ENCODE results near the gene IFITM5.
A peak's percentile ranks its signal among the peaks of the same experiment; 100 is the strongest.

The IFITM5 gene

GRCh38 chr11:299081-299891 is at the start of gene IFITM5:
Gene IFITM5 (minus strand): TSS chr11:299526. CDS start chr11:299490, 36 bp downstream.
- H3K9ac ChIP-seq = peak within 1 kb of the TSS; percentile 70
- H3K4me2 ChIP-seq = peak within 1 kb of the TSS; percentile 92
- no peaks in the 10 kb centered on the region for H3K27me3 ChIP-seq
- H3K4me3 ChIP-seq = peak within 1 kb of the TSS; percentile 29; the same call in 1 of the 2 replicates
- H3K27ac ChIP-seq = peak within 1 kb of the TSS; percentile 79
- H4K20me1 ChIP-seq = no peaks in the 10 kb centered on the region
- no peak for TF ChIP-seq Cebpa-rat (IDR thresholded peaks at IDR 0.05)
- H3K4me1 ChIP-seq = peaks cover 59% of the 10 kb centered on the region
- H3K36me3 ChIP-seq = peaks cover 19% of the 10 kb centered on the region
- H3K9me3 ChIP-seq = no peaks in the 10 kb centered on the region

GRCh38 chr11:346529-346928 is 47.2 kb upstream of the IFITM5 start:
- Histone ChIP-seq H3K4me1 (peaks cover 50% of the 10 kb centered on the region), H3K36me3 (no peaks in the 10 kb centered on the region), H3K4me3 (no peak overlapping the region), H3K9ac (no peak overlapping the region), H3K9me3 (peaks cover 4% of the 10 kb centered on the region), H4K20me1 (no peaks in the 10 kb centered on the region), H3K4me2 (no peak overlapping the region), H3K27ac (no peak overlapping the region), H3K27me3 (no peaks in the 10 kb centered on the region)
- TF ChIP-seq Cebpa-rat (IDR thresholded peaks at IDR 0.05) = no peak

- peaks cover 41% of the 10 kb centered on the region for H3K4me1 ChIP-seq
- H3K36me3 ChIP-seq = no peaks in the 10 kb centered on the region
- H3K27ac ChIP-seq = no peak overlapping the region
- no peaks in the 10 kb centered on the region for H3K27me3 ChIP-seq
- H3K4me2 ChIP-seq = no peak overlapping the region
- no peaks in the 10 kb centered on the region for H4K20me1 ChIP-seq
- TF ChIP-seq Cebpa-rat (IDR thresholded peaks at IDR 0.05) = no peak
- no peak overlapping the region for H3K4me3 ChIP-seq
- no peak overlapping the region for H3K9ac ChIP-seq
- H3K9me3 ChIP-seq = peaks cover 13% of the 10 kb centered on the region
These were observed 45.7 kb upstream of the IFITM5 start for GRCh38 chr11:344836-345578.

GRCh38 chr11:342328-342727 is 43.0 kb upstream of the IFITM5 start:
- no peaks in the 10 kb centered on the region for H3K36me3 ChIP-seq
- no peak overlapping the region for H3K4me3 ChIP-seq
- H3K4me2 ChIP-seq = peak overlapping the region; percentile 58
- H3K4me1 ChIP-seq = peaks cover 24% of the 10 kb centered on the region
- H3K27me3 ChIP-seq = no peaks in the 10 kb centered on the region
- H4K20me1 ChIP-seq = no peaks in the 10 kb centered on the region
- peaks cover 13% of the 10 kb centered on the region for H3K9me3 ChIP-seq
- H3K9ac ChIP-seq = no peak overlapping the region
- no peak for TF ChIP-seq Cebpa-rat (IDR thresholded peaks at IDR 0.05)
- peak overlapping the region; percentile 72; the same call in 1 of the 2 replicates for H3K27ac ChIP-seq

GRCh38 chr11:340539-341512 is 41.5 kb upstream of the IFITM5 start:
- TF ChIP-seq Cebpa-rat (IDR thresholded peaks at IDR 0.05) = no peak
- Histone ChIP-seq H3K27me3 (no peaks in the 10 kb centered on the region), H3K36me3 (no peaks in the 10 kb centered on the region), H3K4me2 (peak overlapping the region; percentile 58), H3K4me3 (peak overlapping the region; percentile 17; the same call in 1 of the 2 replicates), H3K27ac (peak overlapping the region; percentile 72; the same call in 1 of the 2 replicates), H3K9ac (no peak overlapping the region), H3K9me3 (peaks cover 13% of the 10 kb centered on the region), H4K20me1 (no peaks in the 10 kb centered on the region), H3K4me1 (peaks cover 38% of the 10 kb centered on the region)

- no peaks in the 10 kb centered on the region for H3K36me3 ChIP-seq
- H4K20me1 ChIP-seq = no peaks in the 10 kb centered on the region
- no peak overlapping the region for H3K4me3 ChIP-seq
- peaks cover 13% of the 10 kb centered on the region for H3K9me3 ChIP-seq
- H3K4me2 ChIP-seq = no peak overlapping the region
- H3K27me3 ChIP-seq = no peaks in the 10 kb centered on the region
- H3K27ac ChIP-seq = no peak overlapping the region
- no peak for TF ChIP-seq Cebpa-rat (IDR thresholded peaks at IDR 0.05)
- H3K4me1 ChIP-seq = peaks cover 45% of the 10 kb centered on the region
- no peak overlapping the region for H3K9ac ChIP-seq
These were observed 40.6 kb upstream of the IFITM5 start for GRCh38 chr11:339963-340362.

- Histone ChIP-seq H3K9ac (no peak overlapping the region), H3K4me1 (peaks cover 61% of the 10 kb centered on the region), H3K9me3 (peaks cover 20% of the 10 kb centered on the region), H3K4me2 (peak overlapping the region; percentile 7; the same call in 1 of the 2 replicates), H3K36me3 (no peaks in the 10 kb centered on the region), H3K27me3 (no peaks in the 10 kb centered on the region), H3K4me3 (no peak overlapping the region), H3K27ac (peak overlapping the region; percentile 44; the same call in 1 of the 2 replicates), H4K20me1 (no peaks in the 10 kb centered on the region)
- TF ChIP-seq Cebpa-rat (IDR thresholded peaks at IDR 0.05) = no peak
These were observed 38.4 kb upstream of the IFITM5 start for GRCh38 chr11:337711-338110.

- TF ChIP-seq Cebpa-rat (IDR thresholded peaks at IDR 0.05) = no peak
- no peaks in the 10 kb centered on the region for H3K27me3 ChIP-seq
- H3K4me3 ChIP-seq = no peak overlapping the region
- H3K4me2 ChIP-seq = peak overlapping the region; percentile 76
- H3K4me1 ChIP-seq = peaks cover 61% of the 10 kb centered on the region
- H3K36me3 ChIP-seq = no peaks in the 10 kb centered on the region
- H3K9me3 ChIP-seq = peaks cover 18% of the 10 kb centered on the region
- peak overlapping the region; percentile 59; the same call in 1 of the 2 replicates for H3K9ac ChIP-seq
- no peaks in the 10 kb centered on the region for H4K20me1 ChIP-seq
- H3K27ac ChIP-seq = peak overlapping the region; percentile 45
These were observed 37.4 kb upstream of the IFITM5 start for GRCh38 chr11:336659-337198.

Measured in BLaER1 (cell line).